Upper lobe of left lung (tissue), 6 donors: ENCODE results near the gene FBRSL1. TPM values are rescaled to one million over a fixed set of nuclear protein-coding genes. Genes with fewer than 3 reads are reported as not detected.

ENCODE experiments used
- ATAC-seq, 2 donors: fragments of 200-7000 bp; cut with Tn5 transposase; one replicate each; pipeline ENCODE4 v1.9.1; 2022; ENCODE audit warnings: mild to moderate bottlenecking in 2 of 2, moderate library complexity in 2 of 2; ENCODE audit not compliant: low FRiP score in 2 of 2
- DNase-seq, 2 donors: peaks; one replicate each; pipeline ENCODE4 v3.0.0-alpha.2; 2019 to 2020
- H3K27ac ChIP-seq, 4 donors: fragments of 200-600 bp; sonication (generic); one replicate each; pipeline ENCODE4 v1.5.1; 2016 to 2019
- H3K27me3 ChIP-seq, 4 donors: fragments of 200-600 bp; sonication (generic); one replicate each; pipeline ENCODE4 v1.5.1; 2017 to 2019
- H3K36me3 ChIP-seq, 4 donors: fragments of 200-600 bp; sonication (generic); one replicate each; pipeline ENCODE4 v1.5.1; 2016 to 2019
- H3K4me1 ChIP-seq, 4 donors: fragments of 200-600 bp; sonication (generic); one replicate each; pipeline ENCODE4 v1.5.1; 2018 to 2019
- H3K4me3 ChIP-seq, 4 donors: fragments of 200-600 bp; sonication (generic); one replicate each; pipeline ENCODE4 v1.5.1; 2017 to 2019; ENCODE audit warnings: mild to moderate bottlenecking in 2 of 4, moderate library complexity in 1 of 4
- H3K9me3 ChIP-seq, 4 donors: fragments of 200-600 bp; sonication (generic); one replicate each; pipeline ENCODE4 v1.5.1; 2018 to 2019
- CTCF ChIP-seq, 6 experiments: fragments of 450-650 bp in 4 of 6; fragments of 200-600 bp in 2 of 6; sonication (generic) in 2 of 6; IDR thresholded peaks; one replicate each; pipeline ENCODE4 v1.5.1; 2016 to 2019; ENCODE audit warnings: antibody characterized with exemption in 6 of 6
- EP300 ChIP-seq, 4 donors: sonication (generic); formaldehyde crosslinking; IDR thresholded peaks; one replicate each; pipeline ENCODE4 v1.5.1; 2017; ENCODE audit warnings: antibody characterized with exemption in 4 of 4, control low read depth in 2 of 4
- POLR2A ChIP-seq, 4 donors: fragments of 450-650 bp; IDR thresholded peaks; one replicate each; pipeline ENCODE4 v1.5.1; 2016 to 2017; ENCODE audit warnings: antibody characterized with exemption in 4 of 4, mild to moderate bottlenecking in 2 of 4
- POLR2AphosphoS5 ChIP-seq, 2 donors: sonication (generic); formaldehyde crosslinking; IDR thresholded peaks; one replicate each; pipeline ENCODE4 v1.5.1; 2017; ENCODE audit warnings: antibody characterized with exemption in 2 of 2
- WGBS, 2 donors: methylation state at CpG; one replicate each; pipeline ENCODE4 v1.1.5; 2017 to 2018; 5-methylcytosine and 5-hydroxymethylcytosine counted together
- total RNA-seq, 6 donors: library from RNA; depleted of rRNA in 4 of 6; stranded (reverse); fragments of >200 nt in 4 of 6; gene quantifications; one replicate each; pipeline versions ENCODE4 v1.1.0 to v1.2.1, GENCODE V29; 2016 to 2021
- donor health status: DM: no; HTN: no; CAD: no; lungs with moderate emphysema.
- donor health status: DM: no; HTN: yes; CAD: no; lungs with severe emphysema.

The FBRSL1 gene
- total RNA-seq, 6 donors from 2014 or later, result 16.0 to 53.0 (median 44.1) TPM

- Histone ChIP-seq H3K4me3 (no peak overlapping the region), H3K27me3 (no peaks in the 10 kb centered on the region), H3K36me3 (no peaks in the 10 kb centered on the region), H3K27ac (no peak overlapping the region), H3K9me3 (no peaks in the 10 kb centered on the region), H3K4me1 (peaks cover 0 to 3% (median 0%) of the 10 kb centered on the region in 4 donors)
- 78 to 79% methylated on average over 13 of the region's 13 CpGs for WGBS, 2 donors
- no peak for DNase-seq
- TF ChIP-seq POLR2AphosphoS5 (IDR thresholded peaks at IDR 0.05), result no peak
- no peak for TF ChIP-seq EP300 (IDR thresholded peaks at IDR 0.05)
- no peak for ATAC-seq
These were observed 22.4 kb upstream of the FBRSL1 start for GRCh38 chr12:132467511-132467910.

- ATAC-seq, result no peak
- no peak for TF ChIP-seq POLR2A (IDR thresholded peaks at IDR 0.05)
- no peak for TF ChIP-seq POLR2AphosphoS5 (IDR thresholded peaks at IDR 0.05)
- TF ChIP-seq CTCF (IDR thresholded peaks at IDR 0.05), result no peak
- TF ChIP-seq EP300 (IDR thresholded peaks at IDR 0.05), result no peak
- 42 to 43% methylated on average over 9 of the region's 9 CpGs for WGBS, 2 donors
These were observed 20.5 kb upstream of the FBRSL1 start for GRCh38 chr12:132469423-132469822.

GRCh38 chr12:132470397-132470796 is 19.6 kb upstream of the FBRSL1 start:
- no peak for ATAC-seq
- H3K36me3 ChIP-seq, result no peaks in the 10 kb centered on the region
- WGBS, 2 donors, result 10% methylated on average over 2 of the region's 3 CpGs; no CpG with 5 or more reads in 1 of the 2 donors

More at GRCh38 chr12:132469423-132469822, 20.5 kb upstream of the FBRSL1 start:
- no peaks in the 10 kb centered on the region for H3K27me3 ChIP-seq
- no peaks in the 10 kb centered on the region for H3K36me3 ChIP-seq
- peaks cover 0 to 3% (median 0%) of the 10 kb centered on the region in 4 donors for H3K4me1 ChIP-seq
- DNase-seq, result no peak
- H3K27ac ChIP-seq, result no peak overlapping the region
- H3K9me3 ChIP-seq, result no peaks in the 10 kb centered on the region
- no peak overlapping the region for H3K4me3 ChIP-seq

GRCh38 chr12:132471011-132471857 is 18.7 kb upstream of the FBRSL1 start:
- TF ChIP-seq CTCF (IDR thresholded peaks at IDR 0.05) (no peak), EP300 (IDR thresholded peaks at IDR 0.05) (no peak), POLR2A (IDR thresholded peaks at IDR 0.05) (no peak), POLR2AphosphoS5 (IDR thresholded peaks at IDR 0.05) (no peak)
- Histone ChIP-seq H3K4me3 (no peak overlapping the region), H3K9me3 (no peaks in the 10 kb centered on the region), H3K4me1 (peaks cover 0 to 3% (median 0%) of the 10 kb centered on the region in 4 donors), H3K36me3 (no peaks in the 10 kb centered on the region), H3K27ac (no peak overlapping the region), H3K27me3 (no peaks in the 10 kb centered on the region)
- DNase-seq (peak in 1 of 2 donors; percentile 43), ATAC-seq (peak; percentile 56 to 66)
- WGBS, 2 donors, result 52 to 53% methylated on average over 18 of the region's 18 CpGs

More at GRCh38 chr12:132470397-132470796, 19.6 kb upstream of the FBRSL1 start:
- Histone ChIP-seq H3K27ac (no peak overlapping the region), H3K27me3 (no peaks in the 10 kb centered on the region), H3K4me3 (no peak overlapping the region), H3K9me3 (no peaks in the 10 kb centered on the region), H3K4me1 (peaks cover 0 to 3% (median 0%) of the 10 kb centered on the region in 4 donors)
- no peak for DNase-seq
- TF ChIP-seq EP300 (IDR thresholded peaks at IDR 0.05) (no peak), CTCF (IDR thresholded peaks at IDR 0.05) (no peak), POLR2A (IDR thresholded peaks at IDR 0.05) (no peak), POLR2AphosphoS5 (IDR thresholded peaks at IDR 0.05) (no peak)

- no peaks in the 10 kb centered on the region for H3K36me3 ChIP-seq
- 72 to 86% methylated on average over 12 to 16 of the region's 16 CpGs for WGBS, 2 donors
- H3K9me3 ChIP-seq, result no peaks in the 10 kb centered on the region
- TF ChIP-seq POLR2A (IDR thresholded peaks at IDR 0.05) (no peak), POLR2AphosphoS5 (IDR thresholded peaks at IDR 0.05) (no peak), CTCF (IDR thresholded peaks at IDR 0.05) (no peak), EP300 (IDR thresholded peaks at IDR 0.05) (no peak)
- no peaks in the 10 kb centered on the region for H3K27me3 ChIP-seq
- ATAC-seq (no peak), DNase-seq (no peak)
- H3K4me3 ChIP-seq, result no peak overlapping the region
- peaks cover 0 to 4% (median 2%) of the 10 kb centered on the region in 4 donors for H3K4me1 ChIP-seq
- no peak overlapping the region for H3K27ac ChIP-seq
These were observed 18.1 kb upstream of the FBRSL1 start for GRCh38 chr12:132471858-132472255.
